ENCODE measurements around the gene HS3ST3B1.

HS3ST3B1 gene

GRCh38 chr17:14340857-14341754 is 40.2 kb downstream of the HS3ST3B1 start:
- H3K27ac ChIP-seq (ENCODE audit: low read depth, low read length) = no peak overlapping the region
- H3K27me3 ChIP-seq (ENCODE audit: control insufficient read depth in 1 of 2, insufficient read depth in 2 of 2, low read length in 2 of 2) = no peaks in the 10 kb centered on the region
- H3K36me3 ChIP-seq (ENCODE audit: insufficient read depth, low read length) = no peaks in the 10 kb centered on the region
- H3K4me3 ChIP-seq (ENCODE audit: low read depth in 1 of 2, low read length in 2 of 2) = no peak overlapping the region
- no peak overlapping the region for H3K9ac ChIP-seq (ENCODE audit: low read length)
- no peaks in the 10 kb centered on the region for H3K9me3 ChIP-seq (ENCODE audit: low read length)
- no peaks in the 10 kb centered on the region for H3K4me1 ChIP-seq (ENCODE audit: insufficient read depth, low read length)

GRCh38 chr17:14341866-14342265 is 41.0 kb downstream of the HS3ST3B1 start:
- Histone ChIP-seq H3K27me3 (ENCODE audit: control insufficient read depth in 1 of 2, insufficient read depth in 2 of 2, low read length in 2 of 2) (no peaks in the 10 kb centered on the region), H3K36me3 (ENCODE audit: insufficient read depth, low read length) (no peaks in the 10 kb centered on the region), H3K9ac (ENCODE audit: low read length) (no peak overlapping the region), H3K9me3 (ENCODE audit: low read length) (no peaks in the 10 kb centered on the region), H3K27ac (ENCODE audit: low read depth, low read length) (no peak overlapping the region), H3K4me3 (ENCODE audit: low read depth in 1 of 2, low read length in 2 of 2) (no peak overlapping the region), H3K4me1 (ENCODE audit: insufficient read depth, low read length) (no peaks in the 10 kb centered on the region)

- Histone ChIP-seq H3K9me3 (ENCODE audit: low read length) (no peaks in the 10 kb centered on the region), H3K9ac (ENCODE audit: low read length) (no peak overlapping the region), H3K36me3 (ENCODE audit: insufficient read depth, low read length) (no peaks in the 10 kb centered on the region), H3K27ac (ENCODE audit: low read depth, low read length) (no peak overlapping the region), H3K4me1 (ENCODE audit: insufficient read depth, low read length) (no peaks in the 10 kb centered on the region), H3K4me3 (ENCODE audit: low read depth in 1 of 2, low read length in 2 of 2) (no peak overlapping the region), H3K27me3 (ENCODE audit: control insufficient read depth in 1 of 2, insufficient read depth in 2 of 2, low read length in 2 of 2) (no peaks in the 10 kb centered on the region)
Observed at GRCh38 chr17:14346801-14347200, 45.9 kb downstream of the HS3ST3B1 start.

- Histone ChIP-seq H3K4me1 (ENCODE audit: insufficient read depth, low read length) (no peaks in the 10 kb centered on the region), H3K27ac (ENCODE audit: low read depth, low read length) (no peak overlapping the region), H3K4me3 (ENCODE audit: low read depth in 1 of 2, low read length in 2 of 2) (no peak overlapping the region), H3K27me3 (ENCODE audit: control insufficient read depth in 1 of 2, insufficient read depth in 2 of 2, low read length in 2 of 2) (no peaks in the 10 kb centered on the region), H3K9ac (ENCODE audit: low read length) (no peak overlapping the region), H3K36me3 (ENCODE audit: insufficient read depth, low read length) (no peaks in the 10 kb centered on the region), H3K9me3 (ENCODE audit: low read length) (no peaks in the 10 kb centered on the region)
Observed at GRCh38 chr17:14351493-14351892, 50.6 kb downstream of the HS3ST3B1 start.

- H3K27ac ChIP-seq (ENCODE audit: low read depth, low read length) = no peak overlapping the region
Observed at GRCh38 chr17:14352136-14352535, 51.3 kb downstream of the HS3ST3B1 start.

GRCh38 chr17:14353861-14354474 is 53.1 kb downstream of the HS3ST3B1 start:
- Histone ChIP-seq H3K27ac (ENCODE audit: low read depth, low read length) (no peak overlapping the region), H3K4me3 (ENCODE audit: low read depth in 1 of 2, low read length in 2 of 2) (no peak overlapping the region), H3K9me3 (ENCODE audit: low read length) (no peaks in the 10 kb centered on the region), H3K9ac (ENCODE audit: low read length) (no peak overlapping the region), H3K27me3 (ENCODE audit: control insufficient read depth in 1 of 2, insufficient read depth in 2 of 2, low read length in 2 of 2) (no peaks in the 10 kb centered on the region), H3K4me1 (ENCODE audit: insufficient read depth, low read length) (no peaks in the 10 kb centered on the region), H3K36me3 (ENCODE audit: insufficient read depth, low read length) (no peaks in the 10 kb centered on the region)

More at GRCh38 chr17:14352136-14352535, 51.3 kb downstream of the HS3ST3B1 start:
- Histone ChIP-seq H3K36me3 (ENCODE audit: insufficient read depth, low read length) (no peaks in the 10 kb centered on the region), H3K4me1 (ENCODE audit: insufficient read depth, low read length) (no peaks in the 10 kb centered on the region), H3K9ac (ENCODE audit: low read length) (no peak overlapping the region), H3K9me3 (ENCODE audit: low read length) (no peaks in the 10 kb centered on the region), H3K4me3 (ENCODE audit: low read depth in 1 of 2, low read length in 2 of 2) (no peak overlapping the region), H3K27me3 (ENCODE audit: control insufficient read depth in 1 of 2, insufficient read depth in 2 of 2, low read length in 2 of 2) (no peaks in the 10 kb centered on the region)

- no peaks in the 10 kb centered on the region for H3K4me1 ChIP-seq (ENCODE audit: insufficient read depth, low read length)
- H3K36me3 ChIP-seq (ENCODE audit: insufficient read depth, low read length) = no peaks in the 10 kb centered on the region
- no peak overlapping the region for H3K9ac ChIP-seq (ENCODE audit: low read length)
- H3K27ac ChIP-seq (ENCODE audit: low read depth, low read length) = no peak overlapping the region
- no peaks in the 10 kb centered on the region for H3K9me3 ChIP-seq (ENCODE audit: low read length)
- H3K27me3 ChIP-seq (ENCODE audit: control insufficient read depth in 1 of 2, insufficient read depth in 2 of 2, low read length in 2 of 2) = no peaks in the 10 kb centered on the region
- no peak overlapping the region for H3K4me3 ChIP-seq (ENCODE audit: low read depth in 1 of 2, low read length in 2 of 2)
Observed at GRCh38 chr17:14354807-14355206, 53.9 kb downstream of the HS3ST3B1 start.

- H3K9me3 ChIP-seq (ENCODE audit: low read length) = no peaks in the 10 kb centered on the region
- H3K36me3 ChIP-seq (ENCODE audit: insufficient read depth, low read length) = no peaks in the 10 kb centered on the region
- no peaks in the 10 kb centered on the region for H3K4me1 ChIP-seq (ENCODE audit: insufficient read depth, low read length)
- H3K9ac ChIP-seq (ENCODE audit: low read length) = no peak overlapping the region
- H3K27ac ChIP-seq (ENCODE audit: low read depth, low read length) = no peak overlapping the region
- H3K27me3 ChIP-seq (ENCODE audit: control insufficient read depth in 1 of 2, insufficient read depth in 2 of 2, low read length in 2 of 2) = no peaks in the 10 kb centered on the region
- no peak overlapping the region for H3K4me3 ChIP-seq (ENCODE audit: low read depth in 1 of 2, low read length in 2 of 2)
Observed at GRCh38 chr17:14355556-14355955, 54.7 kb downstream of the HS3ST3B1 start.

GRCh38 chr17:14359163-14360020 is 58.5 kb downstream of the HS3ST3B1 start:
- no peaks in the 10 kb centered on the region for H3K36me3 ChIP-seq (ENCODE audit: insufficient read depth, low read length)
- no peaks in the 10 kb centered on the region for H3K27me3 ChIP-seq (ENCODE audit: control insufficient read depth in 1 of 2, insufficient read depth in 2 of 2, low read length in 2 of 2)
- no peaks in the 10 kb centered on the region for H3K9me3 ChIP-seq (ENCODE audit: low read length)
- no peak overlapping the region for H3K4me3 ChIP-seq (ENCODE audit: low read depth in 1 of 2, low read length in 2 of 2)
- no peak overlapping the region for H3K27ac ChIP-seq (ENCODE audit: low read depth, low read length)
- no peak overlapping the region for H3K9ac ChIP-seq (ENCODE audit: low read length)
- no peaks in the 10 kb centered on the region for H3K4me1 ChIP-seq (ENCODE audit: insufficient read depth, low read length)

- Histone ChIP-seq H3K27ac (ENCODE audit: low read depth, low read length) (no peak overlapping the region), H3K27me3 (ENCODE audit: control insufficient read depth in 1 of 2, insufficient read depth in 2 of 2, low read length in 2 of 2) (no peaks in the 10 kb centered on the region), H3K9me3 (ENCODE audit: low read length) (no peaks in the 10 kb centered on the region), H3K4me3 (ENCODE audit: low read depth in 1 of 2, low read length in 2 of 2) (no peak overlapping the region), H3K4me1 (ENCODE audit: insufficient read depth, low read length) (no peaks in the 10 kb centered on the region), H3K9ac (ENCODE audit: low read length) (no peak overlapping the region), H3K36me3 (ENCODE audit: insufficient read depth, low read length) (no peaks in the 10 kb centered on the region)
Observed at GRCh38 chr17:14360856-14361255, 60.0 kb downstream of the HS3ST3B1 start.

GRCh38 chr17:14361470-14361869 is 60.6 kb downstream of the HS3ST3B1 start:
- H3K4me3 ChIP-seq (ENCODE audit: low read depth in 1 of 2, low read length in 2 of 2) = no peak overlapping the region

More at GRCh38 chr17:14361470-14361869, 60.6 kb downstream of the HS3ST3B1 start:
- Histone ChIP-seq H3K9me3 (ENCODE audit: low read length) (no peaks in the 10 kb centered on the region), H3K27ac (ENCODE audit: low read depth, low read length) (no peak overlapping the region), H3K9ac (ENCODE audit: low read length) (no peak overlapping the region), H3K36me3 (ENCODE audit: insufficient read depth, low read length) (no peaks in the 10 kb centered on the region), H3K4me1 (ENCODE audit: insufficient read depth, low read length) (no peaks in the 10 kb centered on the region), H3K27me3 (ENCODE audit: control insufficient read depth in 1 of 2, insufficient read depth in 2 of 2, low read length in 2 of 2) (no peaks in the 10 kb centered on the region)

Measured in muscle layer of colon (tissue), 2 donors.